HepG2 (cell line): Measurements from ENCODE around the gene RAD54L2. TPM values are rescaled to one million over a fixed set of nuclear protein-coding genes. Genes with fewer than 3 reads are reported as not detected.

ENCODE experiments used
- CREBL2 ChIP-seq: sonication (generic); formaldehyde crosslinking; IDR thresholded peaks from 2 replicates; pipeline ENCODE4 v1.8.1; 2023; ENCODE audit warnings: missing genetic modification reagents, mild to moderate bottlenecking, borderline replicate concordance
- EP300 ChIP-seq, 3 experiments: sonication (generic) in 1 of 3; formaldehyde crosslinking in 1 of 3; IDR thresholded peaks; 2 replicates each; pipeline versions ENCODE4 v1.5.1 to v1.6.1; 2011 to 2020; ENCODE audit warnings: low read depth in 2 of 3, low read length in 2 of 3, borderline replicate concordance in 1 of 3, improper control_type of control experiment in 1 of 3, mild to moderate bottlenecking in 1 of 3, missing genetic modification reagents in 1 of 3, moderate library complexity in 1 of 3
- HDAC6 ChIP-seq: fragments of 200-600 bp; sonication (generic); IDR thresholded peaks from 2 replicates; pipeline ENCODE4 v1.7.0; 2017; ENCODE audit warnings: mild to moderate bottlenecking, antibody characterized with exemption, low read length, low read depth
- KLF12 ChIP-seq: sonication (generic); formaldehyde crosslinking; IDR thresholded peaks from 2 replicates; pipeline ENCODE4 v1.4.0; 2020; ENCODE audit warnings: missing genetic modification reagents, borderline replicate concordance
- MYC ChIP-seq: sonication (generic); formaldehyde crosslinking; IDR thresholded peaks from 2 replicates; pipeline ENCODE4 v1.9.0; 2021; ENCODE audit warnings: missing genetic modification reagents, borderline replicate concordance
- NKX3-1 ChIP-seq: sonication (generic); formaldehyde crosslinking; IDR thresholded peaks from 2 replicates; pipeline ENCODE4 v1.5.0; 2020; ENCODE audit warnings: missing genetic modification reagents
- PHB2 ChIP-seq: fragments of 450-650 bp; IDR thresholded peaks from 2 replicates; pipeline ENCODE4 v1.6.1; 2018; ENCODE audit not compliant: partially characterized antibody
- SNAI1 ChIP-seq: sonication (generic); formaldehyde crosslinking; IDR thresholded peaks from 2 replicates; pipeline ENCODE4 v1.5.0; 2020; ENCODE audit warnings: mild to moderate bottlenecking, missing genetic modification reagents, borderline replicate concordance
- YEATS2 ChIP-seq: sonication (generic); formaldehyde crosslinking; IDR thresholded peaks from 2 replicates; pipeline ENCODE4 v1.4.0; 2020; ENCODE audit warnings: missing genetic modification reagents, borderline replicate concordance
- ZNF124 ChIP-seq: sonication (generic); formaldehyde crosslinking; IDR thresholded peaks from 2 replicates; pipeline ENCODE4 v1.4.0; 2020; ENCODE audit warnings: missing genetic modification reagents
- ZNF280D ChIP-seq: sonication (generic); formaldehyde crosslinking; IDR thresholded peaks from 2 replicates; pipeline ENCODE4 v1.5.1; 2020; ENCODE audit warnings: mild to moderate bottlenecking, missing genetic modification reagents
- ZNF569 ChIP-seq: sonication (generic); formaldehyde crosslinking; IDR thresholded peaks from 2 replicates; pipeline ENCODE4 v1.5.0; 2020; ENCODE audit warnings: mild to moderate bottlenecking, missing genetic modification reagents, moderate library complexity, borderline replicate concordance
- ZNF800 ChIP-seq: sonication (generic); formaldehyde crosslinking; IDR thresholded peaks from 2 replicates; pipeline ENCODE4 v1.4.0; 2020; ENCODE audit warnings: missing genetic modification reagents
- polyA plus RNA-seq, 8 experiments: library from polyadenylated mRNA; depleted of rRNA in 3 of 8; stranded (reverse) in 7 of 8; unstranded in 1 of 8; fragments of >200 nt; fragmentation: Illumina TruSeq in 4 of 8; extraction: Trizol in 4 of 8; gene quantifications; 2 replicates each; pipeline versions ENCODE4 v1.2.1 to v1.2.3, GENCODE V29; 2011 to 2016; ENCODE audit warnings: low read depth in 4 of 8, missing spikeins in 1 of 8, mixed read lengths in 1 of 8; ENCODE audit not compliant: insufficient read depth in 1 of 8
- total RNA-seq, 5 experiments: library from RNA; depleted of rRNA; stranded (reverse); fragments of >200 nt; fragmentation: Illumina TruSeq; extraction: Trizol; gene quantifications; 2 replicates each; pipeline ENCODE4 v1.2.3, GENCODE V29; 2016; ENCODE audit warnings: low read depth in 1 of 5
- TF ChIP-seq, protein P1 (sequence below): sonication (generic); formaldehyde crosslinking; IDR thresholded peaks from 2 replicates; pipeline ENCODE4 v1.4.0; 2020; ENCODE audit warnings: mild to moderate bottlenecking, missing genetic modification reagents, borderline replicate concordance
- TF ChIP-seq, protein P2 (sequence below): sonication (generic); formaldehyde crosslinking; IDR thresholded peaks from 2 replicates; pipeline ENCODE4 v1.5.1; 2020; ENCODE audit warnings: mild to moderate bottlenecking, missing genetic modification reagents, borderline replicate concordance
- TF ChIP-seq, protein P3 (sequence below): sonication (generic); formaldehyde crosslinking; IDR thresholded peaks from 2 replicates; pipeline ENCODE4 v1.5.0; 2020; ENCODE audit warnings: mild to moderate bottlenecking, missing genetic modification reagents

Gene RAD54L2
- total and polyA plus RNA-seq, 2 of the 13 experiments (the other 11 are each of a cell fraction or from before 2014, with no cell fraction given): 5.5 to 14.8 TPM

DNA sequence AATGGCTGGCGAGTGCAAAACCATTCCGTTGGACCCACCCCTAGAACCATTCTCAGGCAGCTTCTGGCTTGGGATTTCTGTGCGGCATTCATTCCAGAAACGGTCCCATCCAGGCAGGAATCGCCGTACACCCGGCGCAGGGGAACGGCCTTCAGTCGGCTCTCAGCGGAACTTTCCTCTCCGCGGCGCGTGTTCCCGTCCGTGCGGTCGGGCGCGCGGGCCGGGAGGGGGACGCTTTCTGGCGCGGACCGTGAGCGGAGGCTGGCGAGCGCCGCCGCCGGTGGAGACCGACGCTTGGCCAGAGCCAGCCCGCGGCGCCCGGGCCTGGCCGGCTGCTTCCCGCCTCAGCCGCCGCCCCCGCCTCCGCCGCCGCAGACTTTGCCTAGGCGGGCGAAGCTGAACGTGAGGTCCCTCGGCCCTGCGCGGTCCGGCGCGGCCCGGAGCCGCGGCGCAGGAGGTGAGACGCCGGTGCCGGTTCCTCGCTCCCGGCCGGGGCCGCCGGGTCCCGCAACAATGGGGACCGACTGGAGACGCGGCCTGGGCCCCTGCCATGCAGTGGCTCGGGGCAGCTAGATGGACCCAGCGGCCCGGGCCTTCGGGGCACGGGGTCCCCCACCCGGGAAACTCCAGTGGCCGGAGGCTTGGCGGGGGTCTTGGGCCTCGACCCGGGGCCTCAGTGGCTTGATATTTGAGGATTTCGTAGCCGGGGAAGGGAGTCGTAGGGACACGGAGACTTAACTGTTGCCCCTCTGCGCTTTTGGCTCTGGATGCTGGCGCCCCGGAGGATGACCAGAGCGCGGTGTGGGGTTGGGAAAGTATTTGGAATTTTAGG is at the start of gene RAD54L2 (continued):
- TF ChIP-seq EP300 (IDR thresholded peaks at IDR 0.05; ENCODE audit: low read depth in 2 of 2, low read length in 2 of 2) (peak in 1 of 2 experiments; percentile 54; a peak in 2 of 4 replicates), EP300 (CRISPR knock-in tag; IDR thresholded peaks at IDR 0.05; ENCODE audit: borderline replicate concordance) (peak; percentile 61; the same call in 1 of the 2 replicates), HDAC6 (no peak), YEATS2 (CRISPR knock-in tag) (peak; percentile 98), NKX3-1 (CRISPR knock-in tag) (peak; percentile 63; the same call in 1 of the 2 replicates), CREBL2 (CRISPR knock-in tag) (peak; percentile 65; the same call in 1 of the 2 replicates), KLF12 (peak; percentile 93; the same call in 1 of the 2 replicates), MYC (CRISPR knock-in tag) (peak; percentile 92), ZNF569 (CRISPR knock-in tag) (no peak), SNAI1 (CRISPR knock-in tag) (no peak), ZNF124 (CRISPR knock-in tag) (peak; percentile 97), ZNF800 (CRISPR knock-in tag) (peak; percentile 71; the same call in 1 of the 2 replicates), PHB2 (no peak), ZNF280D (CRISPR knock-in tag) (0 out of 2 replicates have a peak, but pooled peaks have one; percentile 57)
- TF ChIP-seq, protein P1, sequence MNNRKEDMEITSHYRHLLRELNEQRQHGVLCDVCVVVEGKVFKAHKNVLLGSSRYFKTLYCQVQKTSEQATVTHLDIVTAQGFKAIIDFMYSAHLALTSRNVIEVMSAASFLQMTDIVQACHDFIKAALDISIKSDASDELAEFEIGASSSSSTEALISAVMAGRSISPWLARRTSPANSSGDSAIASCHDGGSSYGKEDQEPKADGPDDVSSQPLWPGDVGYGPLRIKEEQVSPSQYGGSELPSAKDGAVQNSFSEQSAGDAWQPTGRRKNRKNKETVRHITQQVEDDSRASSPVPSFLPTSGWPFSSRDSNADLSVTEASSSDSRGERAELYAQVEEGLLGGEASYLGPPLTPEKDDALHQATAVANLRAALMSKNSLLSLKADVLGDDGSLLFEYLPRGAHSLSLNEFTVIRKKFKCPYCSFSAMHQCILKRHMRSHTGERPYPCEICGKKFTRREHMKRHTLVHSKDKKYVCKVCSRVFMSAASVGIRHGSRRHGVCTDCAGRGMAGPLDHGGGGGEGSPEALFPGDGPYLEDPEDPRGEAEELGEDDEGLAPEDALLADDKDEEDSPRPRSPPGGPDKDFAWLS (CRISPR knock-in tag): no peak
- TF ChIP-seq, protein P2, sequence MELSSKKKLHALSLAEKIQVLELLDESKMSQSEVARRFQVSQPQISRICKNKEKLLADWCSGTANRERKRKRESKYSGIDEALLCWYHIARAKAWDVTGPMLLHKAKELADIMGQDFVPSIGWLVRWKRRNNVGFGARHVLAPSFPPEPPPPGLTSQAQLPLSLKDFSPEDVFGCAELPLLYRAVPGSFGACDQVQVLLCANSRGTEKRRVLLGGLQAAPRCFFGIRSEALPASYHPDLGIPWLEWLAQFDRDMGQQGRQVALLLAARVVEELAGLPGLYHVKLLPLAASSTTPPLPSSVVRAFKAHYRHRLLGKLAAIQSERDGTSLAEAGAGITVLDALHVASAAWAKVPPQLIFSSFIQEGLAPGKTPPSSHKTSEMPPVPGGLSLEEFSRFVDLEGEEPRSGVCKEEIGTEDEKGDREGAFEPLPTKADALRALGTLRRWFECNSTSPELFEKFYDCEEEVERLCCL: 0 out of 2 replicates have a peak, but pooled peaks have one; percentile 62
- TF ChIP-seq, protein P3, sequence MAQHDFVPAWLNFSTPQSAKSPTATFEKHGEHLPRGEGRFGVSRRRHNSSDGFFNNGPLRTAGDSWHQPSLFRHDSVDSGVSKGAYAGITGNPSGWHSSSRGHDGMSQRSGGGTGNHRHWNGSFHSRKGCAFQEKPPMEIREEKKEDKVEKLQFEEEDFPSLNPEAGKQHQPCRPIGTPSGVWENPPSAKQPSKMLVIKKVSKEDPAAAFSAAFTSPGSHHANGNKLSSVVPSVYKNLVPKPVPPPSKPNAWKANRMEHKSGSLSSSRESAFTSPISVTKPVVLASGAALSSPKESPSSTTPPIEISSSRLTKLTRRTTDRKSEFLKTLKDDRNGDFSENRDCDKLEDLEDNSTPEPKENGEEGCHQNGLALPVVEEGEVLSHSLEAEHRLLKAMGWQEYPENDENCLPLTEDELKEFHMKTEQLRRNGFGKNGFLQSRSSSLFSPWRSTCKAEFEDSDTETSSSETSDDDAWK (CRISPR knock-in tag): no peak
